NT2/D1 (cell line): ENCODE results near the gene LZTR1.

Experiments
- SUZ12 ChIP-seq: IDR thresholded peaks from 2 replicates; pipeline ENCODE4 v1.6.1; 2011; ENCODE audit not compliant: insufficient read length, insufficient read depth; ENCODE audit errors: extremely low read depth
- YY1 ChIP-seq: IDR thresholded peaks from 2 replicates; pipeline ENCODE4 v1.6.1; 2011; ENCODE audit not compliant: insufficient read length, insufficient read depth
- ZNF274 ChIP-seq: IDR thresholded peaks from 2 replicates; pipeline ENCODE4 v1.6.1; 2011; ENCODE audit warnings: mild to moderate bottlenecking, low read depth, low read length

- no peak for TF ChIP-seq ZNF274
- no peak for TF ChIP-seq YY1
- TF ChIP-seq SUZ12 = no peak
Observed at GRCh38 chr22:20967697-20968211, 14.3 kb upstream of the LZTR1 start.
